Activated CD4-positive, alpha-beta T cell treated with anti-CD3 and anti-CD28 coated beads for 36 hours (primary cell): ENCODE data around the gene PRDM16. TPM values are rescaled to one million over a fixed set of nuclear protein-coding genes. Genes with fewer than 3 reads are reported as not detected.

Experiments
- ATAC-seq: fragments of 200-7000 bp; cut with Tn5 transposase; one replicate; pipeline ENCODE4 v1.10.0; 2021; ENCODE audit warnings: mild to moderate bottlenecking, moderate library complexity
- CTCF ChIA-PET: fragments of 350-600 bp; sonication (Branson Sonifier 250); formaldehyde crosslinking; loops from one replicate; lab custom pipeline; 2021; ENCODE audit warnings: antibody characterized with exemption; lab: Charles Lee
- POLR2A ChIA-PET: fragments of 350-600 bp; sonication (Branson Sonifier 250); formaldehyde crosslinking; loops from one replicate; lab custom pipeline; 2021; ENCODE audit warnings: antibody characterized with exemption, inconsistent platforms; lab: Charles Lee
- DNase-seq: peaks from one replicate; pipeline ENCODE4 v3.0.0-alpha.2; 2020
- H3K27ac Mint-ChIP-seq: one replicate; pipeline ENCODE4 v1.8.0; 2021; ENCODE audit warnings: mixed read lengths
- H3K27me3 Mint-ChIP-seq: one replicate; pipeline ENCODE4 v1.8.0; 2021; ENCODE audit warnings: mixed read lengths
- H3K36me3 Mint-ChIP-seq: one replicate; pipeline ENCODE4 v1.8.0; 2021; ENCODE audit warnings: low read depth, mixed read lengths
- H3K4me1 Mint-ChIP-seq: one replicate; pipeline ENCODE4 v1.8.0; 2021; ENCODE audit warnings: mixed read lengths
- H3K4me3 Mint-ChIP-seq: one replicate; pipeline ENCODE4 v1.8.0; 2021; ENCODE audit warnings: mild to moderate bottlenecking, moderate library complexity, mixed read lengths
- H3K9me3 Mint-ChIP-seq: one replicate; pipeline ENCODE4 v1.8.0; 2021; ENCODE audit warnings: low read depth, mixed read lengths
- intact Hi-C, 2 experiments: fragments of 100-400 bp; cut with DNase I in 1 of 2; cut with micrococcal nuclease in 1 of 2; formaldehyde crosslinking; loops; one replicate each; pipeline versions ENCODE4 v1.14.2 to v1.15.1; 2022 to 2024; cut with DNase I, micrococcal nuclease
- total RNA-seq, 2 experiments: library from RNA; stranded (reverse); gene quantifications; one replicate each; pipeline ENCODE4 v1.2.3, GENCODE V29; 2021

The PRDM16 gene
- total RNA-seq, 2 experiments from 2014 or later: 0.32 TPM; not detected in 1

- no peak overlapping the region for H3K27ac Mint-ChIP-seq
- peaks cover 30% of the 10 kb centered on the region for H3K27me3 Mint-ChIP-seq
- intact Hi-C loops: no loop called here
- ATAC-seq: no peak
- no peaks in the 10 kb centered on the region for H3K4me1 Mint-ChIP-seq
- H3K9me3 Mint-ChIP-seq: no peaks in the 10 kb centered on the region
- no peak for DNase-seq
- ChIA-PET POLR2A (no interaction called here), CTCF (interaction anchor here (1.0 kb wide), 1 partner anchor 159 kb away, joined by 3 read pairs; no protein-coding TSS in a partner anchor)
- H3K36me3 Mint-ChIP-seq: no peaks in the 10 kb centered on the region
- no peak overlapping the region for H3K4me3 Mint-ChIP-seq
These were observed 103.7 kb downstream of the PRDM16 start for GRCh38 chr1:3172431-3173380.

GRCh38 chr1:3173381-3173980 is 104.5 kb downstream of the PRDM16 start:
- no peaks in the 10 kb centered on the region for H3K36me3 Mint-ChIP-seq
- H3K27ac Mint-ChIP-seq: no peak overlapping the region
- POLR2A ChIA-PET: no interaction called here
- H3K4me1 Mint-ChIP-seq: no peaks in the 10 kb centered on the region
- DNase-seq (no peak), ATAC-seq (no peak)
- H3K4me3 Mint-ChIP-seq: no peak overlapping the region
- H3K9me3 Mint-ChIP-seq: no peaks in the 10 kb centered on the region
- CTCF ChIA-PET: interaction anchor here (1.0 kb wide), 1 partner anchor 160 kb away, joined by 3 read pairs; no protein-coding TSS in a partner anchor
- H3K27me3 Mint-ChIP-seq: peaks cover 30% of the 10 kb centered on the region
- intact Hi-C loops: no loop called here

GRCh38 chr1:3174487-3175247 is 105.7 kb downstream of the PRDM16 start:
- Mint-ChIP-seq H3K27me3 (peaks cover 30% of the 10 kb centered on the region), H3K4me1 (no peaks in the 10 kb centered on the region), H3K4me3 (no peak overlapping the region), H3K27ac (no peak overlapping the region), H3K9me3 (no peaks in the 10 kb centered on the region), H3K36me3 (no peaks in the 10 kb centered on the region)
- DNase-seq: no peak
- CTCF ChIA-PET: no interaction called here
- intact Hi-C loops: no loop called here
- ATAC-seq: no peak
- POLR2A ChIA-PET: no interaction called here

- ChIA-PET POLR2A (no interaction called here), CTCF (no interaction called here)
- intact Hi-C loops: no loop called here
- H3K4me1 Mint-ChIP-seq: no peaks in the 10 kb centered on the region
- H3K36me3 Mint-ChIP-seq: no peaks in the 10 kb centered on the region
- no peak overlapping the region for H3K27ac Mint-ChIP-seq
- H3K4me3 Mint-ChIP-seq: no peak overlapping the region
- peaks cover 30% of the 10 kb centered on the region for H3K27me3 Mint-ChIP-seq
- H3K9me3 Mint-ChIP-seq: no peaks in the 10 kb centered on the region
- DNase-seq: no peak
- ATAC-seq: no peak
These were observed 106.5 kb downstream of the PRDM16 start for GRCh38 chr1:3175486-3175885.

GRCh38 chr1:3176028-3176427 is 107.0 kb downstream of the PRDM16 start:
- no peak for DNase-seq
- ChIA-PET POLR2A (no interaction called here), CTCF (no interaction called here)
- Mint-ChIP-seq H3K4me1 (no peaks in the 10 kb centered on the region), H3K36me3 (no peaks in the 10 kb centered on the region), H3K27me3 (peaks cover 26% of the 10 kb centered on the region), H3K9me3 (no peaks in the 10 kb centered on the region), H3K4me3 (no peak overlapping the region), H3K27ac (no peak overlapping the region)
- intact Hi-C loops: no loop called here
- ATAC-seq: no peak

- intact Hi-C loops: no loop called here
- H3K36me3 Mint-ChIP-seq: no peaks in the 10 kb centered on the region
- no peak overlapping the region for H3K27ac Mint-ChIP-seq
- DNase-seq (no peak), ATAC-seq (no peak)
- peaks cover 24% of the 10 kb centered on the region for H3K27me3 Mint-ChIP-seq
- H3K9me3 Mint-ChIP-seq: no peaks in the 10 kb centered on the region
- ChIA-PET POLR2A (no interaction called here), CTCF (no interaction called here)
- H3K4me1 Mint-ChIP-seq: no peaks in the 10 kb centered on the region
- H3K4me3 Mint-ChIP-seq: no peak overlapping the region
These were observed 107.8 kb downstream of the PRDM16 start for GRCh38 chr1:3176820-3177219.

- no peaks in the 10 kb centered on the region for H3K9me3 Mint-ChIP-seq
- intact Hi-C loops: no loop called here
- H3K27me3 Mint-ChIP-seq: peaks cover 10% of the 10 kb centered on the region
- no peak overlapping the region for H3K27ac Mint-ChIP-seq
- DNase-seq (no peak), ATAC-seq (no peak)
- POLR2A ChIA-PET: no interaction called here
- H3K4me3 Mint-ChIP-seq: no peak overlapping the region
- no peaks in the 10 kb centered on the region for H3K36me3 Mint-ChIP-seq
- CTCF ChIA-PET: no interaction called here
- no peaks in the 10 kb centered on the region for H3K4me1 Mint-ChIP-seq
These were observed 109.3 kb downstream of the PRDM16 start for GRCh38 chr1:3178279-3178678.

GRCh38 chr1:3179471-3179870 is 110.5 kb downstream of the PRDM16 start:
- intact Hi-C loops: no loop called here
- CTCF ChIA-PET: no interaction called here

GRCh38 chr1:3180915-3181314 is 111.9 kb downstream of the PRDM16 start:
- no peaks in the 10 kb centered on the region for H3K9me3 Mint-ChIP-seq
- peaks cover 6% of the 10 kb centered on the region for H3K27me3 Mint-ChIP-seq
- CTCF ChIA-PET: no interaction called here
- intact Hi-C loops: no loop called here
- POLR2A ChIA-PET: no interaction called here
- DNase-seq (no peak), ATAC-seq (no peak)
- no peaks in the 10 kb centered on the region for H3K4me1 Mint-ChIP-seq
- H3K36me3 Mint-ChIP-seq: no peaks in the 10 kb centered on the region
- H3K27ac Mint-ChIP-seq: no peak overlapping the region
- H3K4me3 Mint-ChIP-seq: no peak overlapping the region

More at GRCh38 chr1:3179471-3179870, 110.5 kb downstream of the PRDM16 start:
- Mint-ChIP-seq H3K4me3 (no peak overlapping the region), H3K27ac (no peak overlapping the region), H3K36me3 (no peaks in the 10 kb centered on the region), H3K4me1 (no peaks in the 10 kb centered on the region), H3K9me3 (no peaks in the 10 kb centered on the region), H3K27me3 (peaks cover 3% of the 10 kb centered on the region)
- ATAC-seq (no peak), DNase-seq (no peak)
- POLR2A ChIA-PET: no interaction called here

- ChIA-PET CTCF (interaction anchor here (0.6 kb wide), 1 partner anchor 12 kb away, joined by 5 read pairs; no protein-coding TSS in a partner anchor), POLR2A (no interaction called here)
- H3K9me3 Mint-ChIP-seq: no peaks in the 10 kb centered on the region
- no peak for ATAC-seq
- no peak for DNase-seq
- H3K27me3 Mint-ChIP-seq: peaks cover 6% of the 10 kb centered on the region
- H3K36me3 Mint-ChIP-seq: no peaks in the 10 kb centered on the region
- no peak overlapping the region for H3K4me3 Mint-ChIP-seq
- no peak overlapping the region for H3K27ac Mint-ChIP-seq
- H3K4me1 Mint-ChIP-seq: no peaks in the 10 kb centered on the region
- intact Hi-C loops: no loop called here
These were observed 113.0 kb downstream of the PRDM16 start for GRCh38 chr1:3181956-3182355.

GRCh38 chr1:3183411-3183810 is 114.4 kb downstream of the PRDM16 start:
- Mint-ChIP-seq H3K4me3 (no peak overlapping the region), H3K9me3 (no peaks in the 10 kb centered on the region), H3K4me1 (no peaks in the 10 kb centered on the region), H3K27ac (no peak overlapping the region), H3K36me3 (no peaks in the 10 kb centered on the region), H3K27me3 (peaks cover 6% of the 10 kb centered on the region)
- ChIA-PET POLR2A (no interaction called here), CTCF (no interaction called here)
- intact Hi-C loops: no loop called here
- no peak for DNase-seq
- ATAC-seq: no peak
